Measurements from ENCODE around the gene NANOS3. TPM values are rescaled to one million over a fixed set of nuclear protein-coding genes. Genes with fewer than 3 reads are reported as not detected.

The NANOS3 gene
- total RNA-seq, 3 donors from 2014 or later, result not detected

DNA sequence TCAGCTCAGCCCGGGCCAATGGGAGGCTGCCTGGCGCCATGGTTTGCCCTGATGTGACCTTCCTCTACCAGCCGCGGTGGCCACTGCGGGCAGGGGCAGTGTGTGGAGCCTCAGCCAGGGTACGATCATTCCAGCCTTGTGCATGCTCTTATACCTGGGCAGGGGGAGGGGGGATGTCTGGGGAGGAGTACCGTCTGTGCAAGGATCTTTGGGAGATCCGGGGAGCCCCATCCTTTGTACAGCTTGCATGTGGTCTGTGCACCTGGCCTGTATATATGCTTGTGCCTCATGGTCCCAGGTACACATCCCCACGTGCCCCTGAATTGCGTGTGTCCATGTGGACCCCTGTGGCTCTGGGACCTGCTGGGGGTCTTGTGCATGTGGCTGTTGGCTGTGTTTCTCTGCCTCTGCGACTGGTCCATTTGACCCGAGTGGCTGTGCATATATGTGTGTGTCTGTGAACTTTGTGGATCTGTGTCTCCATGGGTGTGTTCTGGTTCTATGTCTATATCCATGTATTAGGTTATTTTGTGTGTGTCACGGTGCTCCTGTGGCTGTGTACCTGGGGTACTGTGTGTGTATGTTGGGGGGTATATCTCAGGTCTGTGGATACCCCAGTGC, 12.8 kb upstream of the NANOS3 start:
- H3K36me3 ChIP-seq, result no peaks in the 10 kb centered on the region
- H3K27me3 ChIP-seq, result no peaks in the 10 kb centered on the region
- no peaks in the 10 kb centered on the region for H3K9me3 ChIP-seq
- no peak for DNase-seq (ENCODE audit: low spot score in 2 of 2)
- TF ChIP-seq CTCF (IDR thresholded peaks at IDR 0.05), result no peak
- TF ChIP-seq POLR2AphosphoS5 (IDR thresholded peaks at IDR 0.05), result no peak
- no peak for TF ChIP-seq POLR2A (IDR thresholded peaks at IDR 0.05)
- peak overlapping the region; percentile 5 to 76 for H3K27ac ChIP-seq
- peaks cover 2 to 3% of the 10 kb centered on the region in 2 donors for H3K4me1 ChIP-seq
- intact Hi-C loops (cut with DNase I; ENCODE audit: low total_unique reads), result loop anchor here (1.0 kb wide), 1 partner anchor 69 kb away; the partner anchor contains the start of gene ZSWIM4
- peak overlapping the region in 1 of 3 donors; percentile 75 for H3K4me3 ChIP-seq

GRCh38 chr19:13864667-13865570, 12.0 kb upstream of the NANOS3 start:
- Histone ChIP-seq H3K4me1 (peaks cover 2 to 3% of the 10 kb centered on the region in 2 donors), H3K27ac (peak overlapping the region; percentile 76 to 78), H3K4me3 (peak overlapping the region; percentile 53 to 97 (median 75)), H3K27me3 (no peaks in the 10 kb centered on the region), H3K9me3 (no peaks in the 10 kb centered on the region), H3K36me3 (no peaks in the 10 kb centered on the region)
- intact Hi-C loops (cut with DNase I; ENCODE audit: low total_unique reads), result loop anchor here (1.0 kb wide), 1 partner anchor 70 kb away; the partner anchor contains the start of gene ZSWIM4
- no peak for DNase-seq (ENCODE audit: low spot score in 2 of 2)
- TF ChIP-seq POLR2A (IDR thresholded peaks at IDR 0.05) (no peak), POLR2AphosphoS5 (IDR thresholded peaks at IDR 0.05) (no peak), CTCF (IDR thresholded peaks at IDR 0.05) (no peak)

- H3K27ac ChIP-seq, result peak overlapping the region; percentile 75 to 80
- TF ChIP-seq POLR2AphosphoS5 (IDR thresholded peaks at IDR 0.05), result no peak
- no peak for TF ChIP-seq CTCF (IDR thresholded peaks at IDR 0.05)
- no peak for TF ChIP-seq POLR2A (IDR thresholded peaks at IDR 0.05)
- no peaks in the 10 kb centered on the region for H3K36me3 ChIP-seq
- H3K4me1 ChIP-seq, result peaks cover 2 to 3% of the 10 kb centered on the region in 2 donors
- DNase-seq (ENCODE audit: low spot score in 2 of 2), result no peak
- no peaks in the 10 kb centered on the region for H3K9me3 ChIP-seq
- peak overlapping the region; percentile 53 to 97 (median 75) for H3K4me3 ChIP-seq
- no peaks in the 10 kb centered on the region for H3K27me3 ChIP-seq
- intact Hi-C loops (cut with DNase I; ENCODE audit: low total_unique reads), result no loop called here
Observed at GRCh38 chr19:13865571-13866462, 11.1 kb upstream of the NANOS3 start.

DNA sequence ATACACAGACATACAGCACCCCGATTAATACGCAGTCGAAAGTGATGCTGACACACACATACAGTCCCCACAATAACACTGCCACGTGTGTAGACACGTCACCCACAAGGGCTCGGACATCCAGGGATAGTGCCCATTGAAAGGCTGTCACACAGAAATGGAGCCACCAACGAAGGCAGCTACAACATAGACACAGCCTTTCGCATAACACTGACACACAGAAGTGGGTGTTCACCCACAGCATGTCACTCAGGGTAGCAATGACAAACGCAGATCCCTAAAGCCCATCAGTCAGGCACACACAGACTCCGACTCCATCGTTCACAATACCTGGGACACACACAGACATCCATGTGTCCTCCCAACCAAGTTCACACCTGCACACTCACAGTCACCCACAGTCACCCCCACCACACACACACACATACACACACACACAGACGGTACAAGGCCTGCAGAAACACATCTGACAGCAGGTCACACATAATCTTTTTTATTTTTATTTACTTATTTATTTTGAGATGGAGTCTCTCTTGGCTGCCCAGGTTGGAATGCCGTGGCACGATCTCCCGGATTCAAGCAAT, 10.4 kb upstream of the NANOS3 start:
- DNase-seq (ENCODE audit: low spot score in 2 of 2), result no peak
- peak overlapping the region; percentile 53 to 97 (median 75) for H3K4me3 ChIP-seq
- intact Hi-C loops (cut with DNase I; ENCODE audit: low total_unique reads), result no loop called here
- H3K27ac ChIP-seq, result peak overlapping the region in 1 of 2 donors; percentile 75
- H3K9me3 ChIP-seq, result no peaks in the 10 kb centered on the region
- peaks cover 2 to 3% of the 10 kb centered on the region in 2 donors for H3K4me1 ChIP-seq
- H3K27me3 ChIP-seq, result no peaks in the 10 kb centered on the region
- TF ChIP-seq POLR2AphosphoS5 (IDR thresholded peaks at IDR 0.05) (no peak), POLR2A (IDR thresholded peaks at IDR 0.05) (no peak), CTCF (IDR thresholded peaks at IDR 0.05) (no peak)
- H3K36me3 ChIP-seq, result no peaks in the 10 kb centered on the region
